SH-SY5Y (cell line): ENCODE measurements around the gene ARHGAP26.

Experiments
- GATA2 ChIP-seq: IDR thresholded peaks from 2 replicates; pipeline ENCODE4 v1.6.1; 2011; ENCODE audit warnings: mild to moderate bottlenecking, low read depth, low read length
- GATA3 ChIP-seq: IDR thresholded peaks from 2 replicates; pipeline ENCODE4 v1.6.1; 2011; ENCODE audit warnings: low read depth, mild to moderate bottlenecking, low read length, moderate library complexity

GRCh38 chr5:143040622-143041021, 270.4 kb downstream of the ARHGAP26 start:
- TF ChIP-seq GATA3: no peak
- no peak for TF ChIP-seq GATA2
